Measurements from ENCODE around the gene GRK5. TPM values are rescaled to one million over a fixed set of nuclear protein-coding genes. Genes with fewer than 3 reads are reported as not detected.

Gene GRK5
- total RNA-seq, 2 experiments from 2014 or later: 23.2 to 29.5 TPM

Small RNAs within 50 kb of the gene (microRNA-seq; reads per million reads assigned to microRNA genes)
- not detected for gene MIR4681

Other genes starting within 250 kb of the GRK5 start
- gene NANOS1, start 177.9 kb upstream of the GRK5 start, total RNA-seq: under 1 TPM; 0.23 to 0.28 TPM
- 100 to 1,000 TPM; 131 to 162 TPM for gene EIF3A, start 126.8 kb upstream of the GRK5 start, total RNA-seq
- 10 to 100 TPM; 41.2 to 47.4 TPM for gene DENND10, start 103.5 kb upstream of the GRK5 start, total RNA-seq
- gene SFXN4, start 41.9 kb upstream of the GRK5 start, total RNA-seq: 10 to 100 TPM; 29.9 to 33.4 TPM
- 100 to 1,000 TPM; 124 to 166 TPM for gene PRDX3, start 28.8 kb upstream of the GRK5 start, total RNA-seq

Measured in activated CD8-positive, alpha-beta memory T cell treated with anti-CD3 and anti-CD28 coated beads, Interleukin-2, amount 10 ng/mL, durations not matched to agents 7 days and 5 days (primary cell).